ENCODE data around the gene CEACAM19. TPM values are rescaled to one million over a fixed set of nuclear protein-coding genes. Genes with fewer than 3 reads are reported as not detected.

The CEACAM19 gene
- total and polyA plus RNA-seq, 2 of the 13 experiments (the other 11 are each of a cell fraction or from before 2014, with no cell fraction given) = 1.3 to 4.0 TPM

DNA sequence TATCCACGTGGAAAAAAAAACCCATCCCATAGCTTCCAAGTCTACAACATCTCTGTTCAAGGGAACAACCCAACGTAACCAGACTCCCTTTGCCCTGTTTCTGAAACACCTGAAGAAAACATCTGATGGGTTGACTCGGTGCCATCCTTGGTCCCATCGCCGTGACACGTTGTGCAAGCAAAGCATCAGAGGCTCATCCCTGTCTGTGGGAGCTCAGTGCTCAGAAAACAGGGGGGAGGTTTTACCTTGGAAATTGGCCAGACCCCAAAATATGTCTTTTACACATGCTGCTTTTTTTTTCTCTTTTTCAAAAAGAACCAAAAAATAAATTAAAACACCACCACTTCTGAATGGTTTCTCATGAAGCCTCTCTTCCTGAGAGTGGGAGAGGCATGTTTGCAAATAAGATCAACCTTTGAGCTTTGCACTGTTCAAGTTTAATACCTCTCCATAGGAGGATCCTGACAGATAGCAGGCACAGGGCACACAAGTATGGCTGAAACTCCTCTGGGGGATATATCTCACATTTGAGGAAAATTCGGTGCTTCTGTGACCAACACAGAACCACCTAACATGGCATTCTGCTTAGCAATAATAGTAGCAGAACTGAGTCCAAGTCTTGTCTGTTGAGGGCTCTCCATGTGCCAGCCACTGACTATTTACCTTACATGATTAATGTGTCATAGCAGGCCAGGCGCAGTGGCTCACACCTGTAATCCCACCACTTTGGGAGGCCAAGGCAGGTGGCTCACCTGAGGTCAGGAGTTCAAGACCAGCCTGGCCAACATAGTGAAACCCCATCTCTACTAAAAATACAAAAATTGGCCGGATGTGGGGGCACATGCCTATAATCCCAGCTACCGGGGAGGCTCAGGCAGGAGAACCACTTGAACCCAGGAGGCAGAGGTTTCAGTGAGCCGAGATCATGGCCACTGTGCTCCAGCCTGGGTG lies 34.6 kb upstream of the CEACAM19 start (continued):
- TF ChIP-seq, protein P1, sequence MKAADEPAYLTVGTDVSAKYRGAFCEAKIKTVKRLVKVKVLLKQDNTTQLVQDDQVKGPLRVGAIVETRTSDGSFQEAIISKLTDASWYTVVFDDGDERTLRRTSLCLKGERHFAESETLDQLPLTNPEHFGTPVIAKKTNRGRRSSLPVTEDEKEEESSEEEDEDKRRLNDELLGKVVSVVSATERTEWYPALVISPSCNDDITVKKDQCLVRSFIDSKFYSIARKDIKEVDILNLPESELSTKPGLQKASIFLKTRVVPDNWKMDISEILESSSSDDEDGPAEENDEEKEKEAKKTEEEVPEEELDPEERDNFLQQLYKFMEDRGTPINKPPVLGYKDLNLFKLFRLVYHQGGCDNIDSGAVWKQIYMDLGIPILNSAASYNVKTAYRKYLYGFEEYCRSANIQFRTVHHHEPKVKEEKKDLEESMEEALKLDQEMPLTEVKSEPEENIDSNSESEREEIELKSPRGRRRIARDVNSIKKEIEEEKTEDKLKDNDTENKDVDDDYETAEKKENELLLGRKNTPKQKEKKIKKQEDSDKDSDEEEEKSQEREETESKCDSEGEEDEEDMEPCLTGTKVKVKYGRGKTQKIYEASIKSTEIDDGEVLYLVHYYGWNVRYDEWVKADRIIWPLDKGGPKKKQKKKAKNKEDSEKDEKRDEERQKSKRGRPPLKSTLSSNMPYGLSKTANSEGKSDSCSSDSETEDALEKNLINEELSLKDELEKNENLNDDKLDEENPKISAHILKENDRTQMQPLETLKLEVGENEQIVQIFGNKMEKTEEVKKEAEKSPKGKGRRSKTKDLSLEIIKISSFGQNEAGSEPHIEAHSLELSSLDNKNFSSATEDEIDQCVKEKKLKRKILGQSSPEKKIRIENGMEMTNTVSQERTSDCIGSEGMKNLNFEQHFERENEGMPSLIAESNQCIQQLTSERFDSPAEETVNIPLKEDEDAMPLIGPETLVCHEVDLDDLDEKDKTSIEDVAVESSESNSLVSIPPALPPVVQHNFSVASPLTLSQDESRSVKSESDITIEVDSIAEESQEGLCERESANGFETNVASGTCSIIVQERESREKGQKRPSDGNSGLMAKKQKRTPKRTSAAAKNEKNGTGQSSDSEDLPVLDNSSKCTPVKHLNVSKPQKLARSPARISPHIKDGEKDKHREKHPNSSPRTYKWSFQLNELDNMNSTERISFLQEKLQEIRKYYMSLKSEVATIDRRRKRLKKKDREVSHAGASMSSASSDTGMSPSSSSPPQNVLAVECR (CRISPR knock-in tag; IDR thresholded peaks at IDR 0.05; ENCODE audit: borderline replicate concordance) = 0 out of 2 replicates have a peak, but pooled peaks have one; percentile 10
- TF ChIP-seq, protein P2, sequence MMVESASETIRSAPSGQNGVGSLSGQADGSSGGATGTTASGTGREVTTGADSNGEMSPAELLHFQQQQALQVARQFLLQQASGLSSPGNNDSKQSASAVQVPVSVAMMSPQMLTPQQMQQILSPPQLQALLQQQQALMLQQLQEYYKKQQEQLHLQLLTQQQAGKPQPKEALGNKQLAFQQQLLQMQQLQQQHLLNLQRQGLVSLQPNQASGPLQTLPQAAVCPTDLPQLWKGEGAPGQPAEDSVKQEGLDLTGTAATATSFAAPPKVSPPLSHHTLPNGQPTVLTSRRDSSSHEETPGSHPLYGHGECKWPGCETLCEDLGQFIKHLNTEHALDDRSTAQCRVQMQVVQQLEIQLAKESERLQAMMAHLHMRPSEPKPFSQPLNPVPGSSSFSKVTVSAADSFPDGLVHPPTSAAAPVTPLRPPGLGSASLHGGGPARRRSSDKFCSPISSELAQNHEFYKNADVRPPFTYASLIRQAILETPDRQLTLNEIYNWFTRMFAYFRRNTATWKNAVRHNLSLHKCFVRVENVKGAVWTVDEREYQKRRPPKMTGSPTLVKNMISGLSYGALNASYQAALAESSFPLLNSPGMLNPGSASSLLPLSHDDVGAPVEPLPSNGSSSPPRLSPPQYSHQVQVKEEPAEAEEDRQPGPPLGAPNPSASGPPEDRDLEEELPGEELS (CRISPR knock-in tag; IDR thresholded peaks at IDR 0.05) = 0 out of 2 replicates have a peak, but pooled peaks have one; percentile 27
- TF ChIP-seq ZNF788 (CRISPR knock-in tag; IDR thresholded peaks at IDR 0.05; ENCODE audit: borderline replicate concordance) (0 out of 2 replicates have a peak, but pooled peaks have one; percentile 23), ZNF18 (CRISPR knock-in tag; IDR thresholded peaks at IDR 0.05; ENCODE audit: insufficient replicate concordance) (peak; percentile 40), FOXJ3 (CRISPR knock-in tag; IDR thresholded peaks at IDR 0.05; ENCODE audit: borderline replicate concordance) (no peak), FOXM1 (CRISPR knock-in tag; IDR thresholded peaks at IDR 0.05) (no peak), REPIN1 (CRISPR knock-in tag; IDR thresholded peaks at IDR 0.05; ENCODE audit: borderline replicate concordance, low read depth) (no peak; the same call in 1 of the 2 replicates), ZNF260 (CRISPR knock-in tag; IDR thresholded peaks at IDR 0.05; ENCODE audit: borderline replicate concordance, low read depth) (no peak), MED1 (CRISPR knock-in tag; IDR thresholded peaks at IDR 0.05) (peak; percentile 57), ASH2L (IDR thresholded peaks at IDR 0.05; ENCODE audit: insufficient read length, low read depth, low read length) (peak; percentile 60), CSRNP2 (CRISPR knock-in tag; conservative IDR thresholded peaks at IDR 0.05; ENCODE audit: low read depth) (no peak), PAF1 (CRISPR knock-in tag; IDR thresholded peaks at IDR 0.05) (no peak), GATAD2A (CRISPR knock-in tag; IDR thresholded peaks at IDR 0.05) (peak; percentile 69)
- TF ChIP-seq, protein P3, sequence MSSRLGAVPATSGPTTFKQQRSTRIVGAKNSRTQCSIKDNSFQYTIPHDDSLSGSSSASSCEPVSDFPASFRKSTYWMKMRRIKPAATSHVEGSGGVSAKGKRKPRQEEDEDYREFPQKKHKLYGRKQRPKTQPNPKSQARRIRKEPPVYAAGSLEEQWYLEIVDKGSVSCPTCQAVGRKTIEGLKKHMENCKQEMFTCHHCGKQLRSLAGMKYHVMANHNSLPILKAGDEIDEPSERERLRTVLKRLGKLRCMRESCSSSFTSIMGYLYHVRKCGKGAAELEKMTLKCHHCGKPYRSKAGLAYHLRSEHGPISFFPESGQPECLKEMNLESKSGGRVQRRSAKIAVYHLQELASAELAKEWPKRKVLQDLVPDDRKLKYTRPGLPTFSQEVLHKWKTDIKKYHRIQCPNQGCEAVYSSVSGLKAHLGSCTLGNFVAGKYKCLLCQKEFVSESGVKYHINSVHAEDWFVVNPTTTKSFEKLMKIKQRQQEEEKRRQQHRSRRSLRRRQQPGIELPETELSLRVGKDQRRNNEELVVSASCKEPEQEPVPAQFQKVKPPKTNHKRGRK (CRISPR knock-in tag; IDR thresholded peaks at IDR 0.05) = no peak
